Neural progenitor cell (in vitro differentiated cells): ENCODE measurements around the gene SHANK3.

Source experiments
- EZH2 ChIP-seq: fragments of 200-600 bp; sonication (generic); IDR thresholded peaks from 2 replicates; pipeline ENCODE4 v1.6.1; 2017; ENCODE audit warnings: antibody characterized with exemption, mild to moderate bottlenecking, moderate library complexity
- TF ChIP-seq, protein P1 (sequence below): fragments of 200-600 bp; sonication (generic); IDR thresholded peaks from 2 replicates; pipeline ENCODE4 v1.5.1; 2017; ENCODE audit warnings: antibody characterized with exemption, mild to moderate bottlenecking

- TF ChIP-seq, protein P1, sequence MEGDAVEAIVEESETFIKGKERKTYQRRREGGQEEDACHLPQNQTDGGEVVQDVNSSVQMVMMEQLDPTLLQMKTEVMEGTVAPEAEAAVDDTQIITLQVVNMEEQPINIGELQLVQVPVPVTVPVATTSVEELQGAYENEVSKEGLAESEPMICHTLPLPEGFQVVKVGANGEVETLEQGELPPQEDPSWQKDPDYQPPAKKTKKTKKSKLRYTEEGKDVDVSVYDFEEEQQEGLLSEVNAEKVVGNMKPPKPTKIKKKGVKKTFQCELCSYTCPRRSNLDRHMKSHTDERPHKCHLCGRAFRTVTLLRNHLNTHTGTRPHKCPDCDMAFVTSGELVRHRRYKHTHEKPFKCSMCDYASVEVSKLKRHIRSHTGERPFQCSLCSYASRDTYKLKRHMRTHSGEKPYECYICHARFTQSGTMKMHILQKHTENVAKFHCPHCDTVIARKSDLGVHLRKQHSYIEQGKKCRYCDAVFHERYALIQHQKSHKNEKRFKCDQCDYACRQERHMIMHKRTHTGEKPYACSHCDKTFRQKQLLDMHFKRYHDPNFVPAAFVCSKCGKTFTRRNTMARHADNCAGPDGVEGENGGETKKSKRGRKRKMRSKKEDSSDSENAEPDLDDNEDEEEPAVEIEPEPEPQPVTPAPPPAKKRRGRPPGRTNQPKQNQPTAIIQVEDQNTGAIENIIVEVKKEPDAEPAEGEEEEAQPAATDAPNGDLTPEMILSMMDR, result no peak
- no peak for TF ChIP-seq EZH2
These were observed 40.4 kb downstream of the SHANK3 start for GRCh38 chr22:50713008-50713385.
